HepG2 (cell line): Measurements from ENCODE around the gene SAMD4A. TPM values are rescaled to one million over a fixed set of nuclear protein-coding genes. Genes with fewer than 3 reads are reported as not detected.
A peak's percentile ranks its signal among the peaks of the same experiment; 100 is the strongest.

Source experiments
- DBP ChIP-seq: sonication (generic); formaldehyde crosslinking; IDR thresholded peaks from 2 replicates; pipeline ENCODE4 v1.4.0; 2020; ENCODE audit warnings: missing genetic modification reagents; ENCODE audit errors: not compliant biosample characterization
- GPBP1L1 ChIP-seq: sonication (generic); formaldehyde crosslinking; IDR thresholded peaks from 2 replicates; pipeline ENCODE4 v1.5.0; 2020; ENCODE audit warnings: mild to moderate bottlenecking, missing genetic modification reagents
- GPN1 ChIP-seq: sonication (generic); formaldehyde crosslinking; IDR thresholded peaks from 2 replicates; pipeline ENCODE4 v1.5.1; 2020; ENCODE audit warnings: missing genetic modification reagents, borderline replicate concordance
- MXI1 ChIP-seq: IDR thresholded peaks from 3 replicates; pipeline ENCODE4 v1.6.1; 2012; ENCODE audit warnings: low read depth, low read length, inconsistent platforms, borderline replicate concordance
- NKX3-1 ChIP-seq: sonication (generic); formaldehyde crosslinking; IDR thresholded peaks from 2 replicates; pipeline ENCODE4 v1.5.0; 2020; ENCODE audit warnings: missing genetic modification reagents
- PLSCR1 ChIP-seq: sonication (generic); formaldehyde crosslinking; IDR thresholded peaks from 2 replicates; pipeline ENCODE4 v1.5.0; 2020; ENCODE audit warnings: missing genetic modification reagents, mild to moderate bottlenecking, borderline replicate concordance
- POLR2AphosphoS5 ChIP-seq: IDR thresholded peaks from 2 replicates; pipeline ENCODE4 v1.6.1; 2012; ENCODE audit warnings: low read depth, low read length
- RARG ChIP-seq: sonication (generic); formaldehyde crosslinking; IDR thresholded peaks from 2 replicates; pipeline ENCODE4 v1.4.0; 2020; ENCODE audit warnings: low read depth, mild to moderate bottlenecking, missing genetic modification reagents
- RFX1 ChIP-seq: fragments of 450-650 bp; IDR thresholded peaks from 2 replicates; pipeline ENCODE4 v1.6.1; 2017
- SKIL ChIP-seq: sonication (generic); formaldehyde crosslinking; IDR thresholded peaks from 2 replicates; pipeline ENCODE4 v1.8.0; 2022; ENCODE audit warnings: missing genetic modification reagents, mild to moderate bottlenecking, moderate library complexity, borderline replicate concordance
- SYNCRIP ChIP-seq: fragments of 200-400 bp; formaldehyde crosslinking; IDR thresholded peaks from 2 replicates; pipeline ENCODE4 v1.6.1; 2018; ENCODE audit warnings: mild to moderate bottlenecking, low read depth, low read length; ENCODE audit not compliant: insufficient read depth
- ZNF460 ChIP-seq: sonication (generic); formaldehyde crosslinking; IDR thresholded peaks from 2 replicates; pipeline ENCODE4 v1.5.1; 2020; ENCODE audit warnings: missing genetic modification reagents, mild to moderate bottlenecking, borderline replicate concordance
- ZNF678 ChIP-seq: sonication (generic); formaldehyde crosslinking; IDR thresholded peaks from 2 replicates; pipeline ENCODE4 v1.4.0; 2020; ENCODE audit warnings: mild to moderate bottlenecking, missing genetic modification reagents
- ZNF776 ChIP-seq: sonication (generic); formaldehyde crosslinking; IDR thresholded peaks from 2 replicates; pipeline ENCODE4 v1.4.0; 2020; ENCODE audit warnings: mild to moderate bottlenecking, missing genetic modification reagents
- polyA plus RNA-seq, 8 experiments: library from polyadenylated mRNA; depleted of rRNA in 3 of 8; stranded (reverse) in 7 of 8; unstranded in 1 of 8; fragments of >200 nt; fragmentation: Illumina TruSeq in 4 of 8; extraction: Trizol in 4 of 8; gene quantifications; 2 replicates each; pipeline versions ENCODE4 v1.2.1 to v1.2.3, GENCODE V29; 2011 to 2016; ENCODE audit warnings: low read depth in 4 of 8, missing spikeins in 1 of 8, mixed read lengths in 1 of 8; ENCODE audit not compliant: insufficient read depth in 1 of 8
- total RNA-seq, 5 experiments: library from RNA; depleted of rRNA; stranded (reverse); fragments of >200 nt; fragmentation: Illumina TruSeq; extraction: Trizol; gene quantifications; 2 replicates each; pipeline ENCODE4 v1.2.3, GENCODE V29; 2016; ENCODE audit warnings: low read depth in 1 of 5
- TF ChIP-seq, protein P1 (sequence below): sonication (generic); formaldehyde crosslinking; IDR thresholded peaks from 2 replicates; pipeline ENCODE4 v1.4.0; 2020; ENCODE audit warnings: mild to moderate bottlenecking, missing genetic modification reagents, borderline replicate concordance
- TF ChIP-seq, protein P2 (sequence below): sonication (generic); formaldehyde crosslinking; IDR thresholded peaks from 2 replicates; pipeline ENCODE4 v1.8.0; 2022; ENCODE audit warnings: missing genetic modification reagents, low read depth, mild to moderate bottlenecking, borderline replicate concordance
- TF ChIP-seq, protein P3 (sequence below): sonication (generic); formaldehyde crosslinking; IDR thresholded peaks from 2 replicates; pipeline ENCODE4 v1.4.0; 2020; ENCODE audit warnings: missing genetic modification reagents

SAMD4A gene
- total and polyA plus RNA-seq, 2 of the 13 experiments (the other 11 are each of a cell fraction or from before 2014, with no cell fraction given): 11.8 to 13.0 TPM

DNA sequence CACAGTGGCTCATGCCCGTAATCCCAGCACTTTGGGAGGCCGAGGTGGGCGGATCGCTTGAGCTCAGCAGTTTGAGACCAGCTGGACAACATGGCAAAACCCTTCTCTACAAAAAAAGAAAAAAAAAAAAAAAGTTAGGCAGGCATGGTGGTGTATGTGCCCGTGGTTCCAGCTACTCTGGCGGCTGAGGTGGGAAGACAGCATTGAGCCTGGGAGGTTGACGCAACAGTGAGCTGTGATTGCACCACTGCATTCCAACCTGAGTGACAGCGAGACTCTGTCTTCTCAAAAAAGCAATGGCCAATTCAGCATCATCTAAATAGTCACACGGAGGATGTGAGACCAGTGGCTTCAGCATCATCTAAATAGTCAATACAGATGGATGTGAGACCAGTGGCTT is 10.4 kb upstream of the SAMD4A start (continued):
- TF ChIP-seq, protein P1, sequence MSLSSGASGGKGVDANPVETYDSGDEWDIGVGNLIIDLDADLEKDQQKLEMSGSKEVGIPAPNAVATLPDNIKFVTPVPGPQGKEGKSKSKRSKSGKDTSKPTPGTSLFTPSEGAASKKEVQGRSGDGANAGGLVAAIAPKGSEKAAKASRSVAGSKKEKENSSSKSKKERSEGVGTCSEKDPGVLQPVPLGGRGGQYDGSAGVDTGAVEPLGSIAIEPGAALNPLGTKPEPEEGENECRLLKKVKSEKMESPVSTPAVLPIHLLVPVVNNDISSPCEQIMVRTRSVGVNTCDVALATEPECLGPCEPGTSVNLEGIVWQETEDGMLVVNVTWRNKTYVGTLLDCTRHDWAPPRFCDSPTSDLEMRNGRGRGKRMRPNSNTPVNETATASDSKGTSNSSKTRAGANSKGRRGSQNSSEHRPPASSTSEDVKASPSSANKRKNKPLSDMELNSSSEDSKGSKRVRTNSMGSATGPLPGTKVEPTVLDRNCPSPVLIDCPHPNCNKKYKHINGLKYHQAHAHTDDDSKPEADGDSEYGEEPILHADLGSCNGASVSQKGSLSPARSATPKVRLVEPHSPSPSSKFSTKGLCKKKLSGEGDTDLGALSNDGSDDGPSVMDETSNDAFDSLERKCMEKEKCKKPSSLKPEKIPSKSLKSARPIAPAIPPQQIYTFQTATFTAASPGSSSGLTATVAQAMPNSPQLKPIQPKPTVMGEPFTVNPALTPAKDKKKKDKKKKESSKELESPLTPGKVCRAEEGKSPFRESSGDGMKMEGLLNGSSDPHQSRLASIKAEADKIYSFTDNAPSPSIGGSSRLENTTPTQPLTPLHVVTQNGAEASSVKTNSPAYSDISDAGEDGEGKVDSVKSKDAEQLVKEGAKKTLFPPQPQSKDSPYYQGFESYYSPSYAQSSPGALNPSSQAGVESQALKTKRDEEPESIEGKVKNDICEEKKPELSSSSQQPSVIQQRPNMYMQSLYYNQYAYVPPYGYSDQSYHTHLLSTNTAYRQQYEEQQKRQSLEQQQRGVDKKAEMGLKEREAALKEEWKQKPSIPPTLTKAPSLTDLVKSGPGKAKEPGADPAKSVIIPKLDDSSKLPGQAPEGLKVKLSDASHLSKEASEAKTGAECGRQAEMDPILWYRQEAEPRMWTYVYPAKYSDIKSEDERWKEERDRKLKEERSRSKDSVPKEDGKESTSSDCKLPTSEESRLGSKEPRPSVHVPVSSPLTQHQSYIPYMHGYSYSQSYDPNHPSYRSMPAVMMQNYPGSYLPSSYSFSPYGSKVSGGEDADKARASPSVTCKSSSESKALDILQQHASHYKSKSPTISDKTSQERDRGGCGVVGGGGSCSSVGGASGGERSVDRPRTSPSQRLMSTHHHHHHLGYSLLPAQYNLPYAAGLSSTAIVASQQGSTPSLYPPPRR: no peak
- TF ChIP-seq GPN1 (CRISPR knock-in tag) (no peak), NKX3-1 (CRISPR knock-in tag) (no peak), RFX1 (no peak), SYNCRIP (no peak), MXI1 (0 out of 3 replicates have a peak, but pooled peaks have one; percentile 19), SKIL (CRISPR knock-in tag) (no peak), GPBP1L1 (CRISPR knock-in tag) (no peak), ZNF776 (CRISPR knock-in tag) (no peak), ZNF678 (no peak), PLSCR1 (CRISPR knock-in tag) (no peak), DBP (CRISPR knock-in tag) (no peak), POLR2AphosphoS5 (no peak), RARG (CRISPR knock-in tag) (no peak), ZNF460 (no peak)
- TF ChIP-seq, protein P2, sequence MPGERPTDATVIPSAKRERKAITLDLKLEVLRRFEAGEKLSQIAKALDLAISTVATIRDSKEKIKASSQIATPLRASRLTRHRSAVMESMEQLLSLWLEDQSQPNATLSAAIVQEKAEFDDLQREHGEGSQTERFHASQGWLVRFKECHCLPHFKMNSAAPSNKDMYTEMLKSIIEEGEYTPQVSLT: no peak
- TF ChIP-seq, protein P3, sequence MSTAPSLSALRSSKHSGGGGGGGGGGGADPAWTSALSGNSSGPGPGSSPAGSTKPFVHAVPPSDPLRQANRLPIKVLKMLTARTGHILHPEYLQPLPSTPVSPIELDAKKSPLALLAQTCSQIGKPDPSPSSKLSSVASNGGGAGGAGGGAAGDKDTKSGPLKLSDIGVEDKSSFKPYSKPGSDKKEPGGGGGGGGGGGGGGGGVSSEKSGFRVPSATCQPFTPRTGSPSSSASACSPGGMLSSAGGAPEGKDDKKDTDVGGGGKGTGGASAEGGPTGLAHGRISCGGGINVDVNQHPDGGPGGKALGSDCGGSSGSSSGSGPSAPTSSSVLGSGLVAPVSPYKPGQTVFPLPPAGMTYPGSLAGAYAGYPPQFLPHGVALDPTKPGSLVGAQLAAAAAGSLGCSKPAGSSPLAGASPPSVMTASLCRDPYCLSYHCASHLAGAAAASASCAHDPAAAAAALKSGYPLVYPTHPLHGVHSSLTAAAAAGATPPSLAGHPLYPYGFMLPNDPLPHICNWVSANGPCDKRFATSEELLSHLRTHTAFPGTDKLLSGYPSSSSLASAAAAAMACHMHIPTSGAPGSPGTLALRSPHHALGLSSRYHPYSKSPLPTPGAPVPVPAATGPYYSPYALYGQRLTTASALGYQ (CRISPR knock-in tag): no peak
